PC-3 (cell line): ENCODE results near the gene PTGIS.

Source experiments
- EZH2 ChIP-seq: fragments of 300-600 bp; sonication (generic); IDR thresholded peaks from one replicate; pipeline ENCODE4 v1.6.1; 2017; ENCODE audit warnings: antibody characterized with exemption, mild to moderate bottlenecking, low read length; ENCODE audit not compliant: unreplicated experiment
- TF ChIP-seq, protein P1 (sequence below): fragments of 300-600 bp; sonication (generic); conservative IDR thresholded peaks from 2 replicates; pipeline ENCODE4 v1.5.1; 2017; ENCODE audit warnings: antibody characterized with exemption, low read depth, mild to moderate bottlenecking, low read length

DNA sequence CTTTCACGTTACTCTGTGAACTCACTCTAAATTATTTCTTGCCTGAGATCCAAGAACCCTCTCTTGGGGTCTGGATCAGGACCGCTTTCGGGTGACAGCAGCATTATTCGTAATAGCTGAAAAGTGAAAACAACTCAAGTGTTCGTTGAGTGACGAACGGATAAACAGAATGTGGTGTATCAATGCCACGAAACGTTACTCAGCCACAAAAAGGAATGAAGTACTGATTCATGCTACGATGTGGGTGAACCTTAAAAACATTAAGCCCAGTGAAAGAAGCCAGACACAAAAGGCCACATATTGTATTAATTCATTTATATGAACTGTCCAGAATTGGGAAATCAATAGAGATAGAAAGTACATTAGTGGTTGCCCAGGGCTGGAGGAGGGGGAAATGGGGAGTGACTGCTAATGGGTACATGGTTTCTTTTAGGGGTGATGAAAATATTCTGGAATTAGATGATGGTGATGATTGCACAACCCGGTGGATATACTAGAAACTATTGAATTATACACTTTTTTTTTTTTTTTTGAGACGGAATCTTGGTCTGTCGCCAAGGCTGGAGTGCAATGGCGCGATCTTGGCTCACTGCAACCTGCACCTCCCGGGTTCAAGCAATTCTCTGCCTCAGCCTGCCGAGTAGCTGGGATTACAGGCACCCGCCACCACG lies 8.4 kb downstream of the PTGIS start:
- TF ChIP-seq, protein P1, sequence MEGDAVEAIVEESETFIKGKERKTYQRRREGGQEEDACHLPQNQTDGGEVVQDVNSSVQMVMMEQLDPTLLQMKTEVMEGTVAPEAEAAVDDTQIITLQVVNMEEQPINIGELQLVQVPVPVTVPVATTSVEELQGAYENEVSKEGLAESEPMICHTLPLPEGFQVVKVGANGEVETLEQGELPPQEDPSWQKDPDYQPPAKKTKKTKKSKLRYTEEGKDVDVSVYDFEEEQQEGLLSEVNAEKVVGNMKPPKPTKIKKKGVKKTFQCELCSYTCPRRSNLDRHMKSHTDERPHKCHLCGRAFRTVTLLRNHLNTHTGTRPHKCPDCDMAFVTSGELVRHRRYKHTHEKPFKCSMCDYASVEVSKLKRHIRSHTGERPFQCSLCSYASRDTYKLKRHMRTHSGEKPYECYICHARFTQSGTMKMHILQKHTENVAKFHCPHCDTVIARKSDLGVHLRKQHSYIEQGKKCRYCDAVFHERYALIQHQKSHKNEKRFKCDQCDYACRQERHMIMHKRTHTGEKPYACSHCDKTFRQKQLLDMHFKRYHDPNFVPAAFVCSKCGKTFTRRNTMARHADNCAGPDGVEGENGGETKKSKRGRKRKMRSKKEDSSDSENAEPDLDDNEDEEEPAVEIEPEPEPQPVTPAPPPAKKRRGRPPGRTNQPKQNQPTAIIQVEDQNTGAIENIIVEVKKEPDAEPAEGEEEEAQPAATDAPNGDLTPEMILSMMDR: no peak
- no peak for TF ChIP-seq EZH2
